Activated CD4-positive, CD25-positive, alpha-beta regulatory T cell treated with anti-CD3 and anti-CD28 coated beads, Interleukin-2, amount 50 U/mL, for 16 hours (primary cell): ENCODE data around the gene MANF.
"Not testable (repeated sequence)": the region's sequence is repeated elsewhere in the genome, so short reads cannot be mapped to it uniquely, and the experiment has no call there.

Experiments
- DNase-seq: peaks from one replicate; pipeline ENCODE4 v3.0.0-alpha.2; 2020; ENCODE audit warnings: low read depth, low spot score

The MANF gene

DNA sequence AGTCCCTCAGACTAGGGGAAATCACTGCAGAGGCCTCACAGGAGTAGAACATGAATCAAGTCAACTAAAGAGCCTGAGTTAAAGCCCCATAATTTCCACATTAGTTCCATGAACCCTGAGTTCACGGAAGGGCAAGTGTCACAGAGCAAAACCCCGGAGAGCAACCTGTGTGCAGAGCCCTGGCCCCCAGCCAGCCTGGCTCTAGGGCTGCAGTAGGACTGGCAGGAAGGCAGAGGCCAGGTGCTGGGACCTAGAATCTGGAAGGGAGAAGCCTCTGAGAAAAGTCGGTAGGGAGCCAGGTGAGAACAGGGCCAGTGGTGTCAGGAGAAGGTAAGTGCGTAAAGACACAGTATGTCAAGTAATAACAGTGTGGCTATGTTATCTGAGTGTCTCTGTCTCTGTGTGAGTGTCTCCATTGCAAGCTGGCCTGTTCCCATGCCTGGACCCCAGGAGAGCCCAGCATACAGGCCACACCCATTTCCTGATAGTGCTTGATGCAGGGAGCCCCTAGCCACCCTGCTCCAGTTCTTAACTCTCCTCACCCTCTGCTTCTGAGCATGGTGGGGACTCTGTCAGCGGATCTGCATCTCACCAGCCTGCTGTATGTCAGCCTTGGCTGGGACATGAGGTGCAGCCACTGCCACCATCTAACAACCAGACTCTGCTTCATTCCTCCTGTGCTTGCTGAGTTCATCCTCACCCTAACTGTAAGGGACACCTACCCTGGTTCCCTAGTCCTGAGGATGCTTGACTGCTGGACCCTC lies 11.3 kb upstream of the MANF start:
- no peak for DNase-seq

DNA sequence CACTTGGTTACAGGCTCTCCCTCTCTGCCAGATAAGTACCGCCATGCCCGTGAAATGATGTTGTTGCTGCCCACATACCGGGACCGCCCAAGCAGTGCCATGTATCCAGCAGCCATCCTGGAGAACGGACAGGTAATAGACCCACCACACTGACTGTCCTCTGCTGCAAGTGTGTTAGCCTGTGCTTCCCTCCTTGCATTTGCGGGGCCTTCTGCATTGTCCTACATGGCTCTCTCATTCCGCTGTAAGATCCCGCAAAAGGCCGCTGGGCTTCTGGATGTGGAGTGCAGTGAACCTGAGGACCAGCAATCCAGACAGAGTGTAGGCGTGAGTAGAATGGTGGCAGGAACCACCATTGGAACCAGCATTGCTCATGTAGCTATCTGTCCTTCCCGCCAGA lies 10.6 kb upstream of the MANF start:
- DNase-seq, result no peak

DNA sequence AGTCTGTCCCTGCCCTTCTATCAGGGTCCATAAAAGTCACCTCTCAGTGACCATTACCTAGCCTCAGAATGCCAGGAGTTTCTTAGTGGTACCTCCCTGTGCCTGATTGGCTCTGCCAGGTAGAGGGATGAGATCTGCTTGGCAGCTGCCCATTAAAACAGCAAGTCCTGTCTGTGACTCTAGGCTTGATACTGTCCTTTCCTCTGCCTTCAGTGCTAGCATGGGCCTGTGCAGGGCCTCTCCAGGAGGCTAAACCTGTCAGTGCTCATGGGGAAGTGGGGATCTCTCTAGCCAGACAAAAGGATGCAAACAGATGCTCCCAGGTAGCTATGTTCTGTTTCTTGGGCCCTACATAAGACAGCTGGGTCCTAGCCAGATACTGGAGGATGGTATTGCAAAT lies 10.0 kb upstream of the MANF start:
- no peak for DNase-seq

DNA sequence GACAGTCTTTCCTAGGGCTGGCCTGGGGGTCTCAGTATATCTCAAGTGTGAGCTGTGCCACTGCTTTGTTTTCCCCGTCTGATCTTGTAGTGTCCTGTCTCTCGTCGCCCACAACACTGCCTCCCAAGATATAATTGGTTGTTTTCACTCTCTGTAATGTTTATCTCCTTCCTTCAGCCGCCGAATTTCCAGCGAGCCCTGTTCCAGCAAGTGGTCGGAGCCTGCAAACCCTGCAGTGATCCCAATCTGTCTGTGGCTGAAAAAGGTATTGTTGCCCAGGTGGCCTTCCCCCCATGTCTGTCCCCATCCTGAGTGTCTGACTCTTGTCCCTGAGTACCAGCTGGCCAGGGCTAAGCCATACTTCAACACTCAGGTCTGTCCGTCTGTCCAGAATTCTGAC lies 9.5 kb upstream of the MANF start:
- DNase-seq, result no peak

DNA sequence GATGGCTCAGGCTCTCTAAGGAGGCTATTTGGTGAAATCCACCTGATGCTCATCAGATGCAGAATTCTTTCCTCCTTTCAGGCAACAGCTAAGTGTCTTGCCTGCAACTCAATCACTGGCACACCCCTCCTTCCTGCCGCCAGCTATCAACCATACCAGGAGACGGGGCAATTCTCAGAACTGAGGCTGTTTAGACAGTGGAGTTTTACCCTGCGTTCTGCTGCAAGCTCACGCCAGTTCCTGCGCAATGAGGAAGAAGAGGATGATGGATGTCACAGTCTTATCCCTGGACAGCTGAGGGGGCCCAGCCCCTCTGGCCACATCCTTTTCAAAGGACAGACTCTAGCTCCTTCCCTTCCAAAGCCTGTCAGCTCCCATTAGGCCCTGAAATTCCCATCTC lies 7.0 kb upstream of the MANF start:
- no peak for DNase-seq

DNA sequence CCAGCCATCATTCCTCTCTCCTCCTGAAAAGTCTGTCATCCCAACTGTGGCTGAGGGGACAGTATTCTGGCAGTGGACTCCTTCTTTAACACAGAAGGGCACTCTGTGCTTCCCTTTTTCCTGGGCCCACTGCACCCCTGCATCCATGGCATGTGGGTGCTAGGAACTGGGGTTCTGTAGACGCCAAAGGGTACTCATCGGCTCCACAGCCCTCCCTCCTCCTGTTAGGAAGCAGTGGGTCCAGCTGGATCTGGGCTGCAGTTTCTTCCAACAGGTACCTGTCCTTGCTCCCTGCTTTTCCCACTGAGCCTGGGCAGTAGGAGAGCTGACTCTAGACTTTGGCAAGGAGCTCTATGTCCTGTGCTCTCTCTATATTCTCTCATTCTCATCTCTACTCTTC lies 6.4 kb upstream of the MANF start:
- DNase-seq, result no peak

DNA sequence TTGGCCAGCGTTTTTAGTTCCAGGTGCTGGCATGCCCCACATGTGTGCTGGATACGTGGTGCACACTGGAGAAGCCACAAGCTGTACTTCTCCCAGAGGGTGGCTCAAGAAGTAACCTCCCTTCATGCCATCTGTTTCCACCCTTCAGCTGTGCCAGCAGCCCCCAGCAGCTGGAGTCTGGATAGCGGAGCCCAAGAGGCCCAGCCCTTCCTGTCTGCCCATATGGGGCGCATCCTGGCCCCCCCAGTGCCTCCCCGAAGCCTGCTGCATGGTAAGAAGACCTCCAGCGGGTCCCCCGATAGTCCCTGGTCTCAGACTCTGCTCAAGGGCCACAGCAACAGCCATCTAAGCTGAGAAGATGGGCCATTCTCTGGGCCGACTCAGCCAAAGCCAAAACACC lies 5.8 kb upstream of the MANF start:
- DNase-seq, result no peak

DNA sequence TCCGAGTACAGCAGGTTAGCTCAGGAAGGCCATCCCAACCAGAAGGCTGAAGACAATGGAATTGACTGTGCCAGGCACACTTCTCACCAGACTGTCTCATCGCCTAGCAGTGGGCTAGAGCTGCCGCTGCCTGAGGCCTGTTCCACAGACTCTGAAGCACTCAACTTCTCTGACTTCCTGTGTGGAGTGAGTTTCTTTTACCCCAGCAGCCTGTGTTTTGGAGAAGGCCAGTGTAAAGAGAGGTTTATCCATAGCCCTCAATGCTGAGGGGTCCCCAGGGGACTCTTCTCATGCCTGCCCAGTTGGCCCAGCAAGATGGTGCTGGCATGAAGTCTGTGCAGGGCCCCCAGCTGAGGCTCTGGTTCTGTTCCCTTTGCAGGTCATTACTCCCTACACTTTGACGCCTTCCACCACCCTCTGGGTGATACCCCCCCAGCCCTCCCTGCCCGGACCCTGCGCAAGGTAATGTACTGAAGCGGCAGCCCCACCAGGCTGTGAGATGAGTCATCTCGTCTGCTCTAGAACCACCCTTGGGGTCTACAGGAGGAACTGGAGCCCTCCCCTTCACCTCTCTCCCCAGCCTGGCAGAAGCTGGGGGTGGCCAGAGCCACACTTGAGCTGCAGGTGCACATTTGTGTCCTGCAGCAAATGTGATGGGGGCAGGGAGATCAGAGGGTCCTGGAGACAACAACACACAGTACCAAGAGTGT lies 5.2 kb upstream of the MANF start:
- DNase-seq, result no peak

DNA sequence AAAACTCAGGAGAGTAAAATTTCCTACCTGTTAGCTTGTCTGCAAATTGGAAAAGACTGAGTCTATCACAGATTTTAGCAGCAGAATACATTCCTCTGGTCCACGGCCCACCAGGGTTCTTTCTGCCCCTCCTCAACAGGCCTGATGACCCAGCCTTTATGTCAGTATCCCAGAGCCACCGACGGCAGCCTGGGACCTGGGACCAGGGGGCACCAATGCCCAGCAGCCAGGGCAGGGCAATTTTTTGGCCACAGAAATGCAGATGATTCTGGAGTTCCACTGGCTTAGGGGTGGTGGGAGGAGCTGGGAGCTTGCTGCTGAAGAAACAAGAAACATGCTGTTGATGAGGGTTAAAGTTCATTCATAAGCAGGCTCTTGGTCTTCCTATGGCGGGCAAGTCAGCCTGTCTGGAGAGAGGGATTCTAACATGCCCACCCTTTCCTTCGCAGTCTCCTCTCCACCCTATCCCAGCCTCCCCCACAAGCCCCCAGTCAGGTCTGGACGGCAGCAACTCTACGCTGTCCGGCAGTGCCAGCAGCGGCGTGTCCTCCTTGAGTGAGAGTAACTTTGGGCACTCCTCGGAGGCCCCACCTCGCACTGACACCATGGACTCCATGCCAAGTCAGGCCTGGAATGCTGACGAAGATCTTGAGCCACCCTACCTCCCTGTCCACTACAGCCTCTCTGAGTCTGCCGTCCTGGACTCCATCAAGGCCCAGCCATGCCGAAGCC lies 4.3 kb upstream of the MANF start:
- DNase-seq, result no peak

DNA sequence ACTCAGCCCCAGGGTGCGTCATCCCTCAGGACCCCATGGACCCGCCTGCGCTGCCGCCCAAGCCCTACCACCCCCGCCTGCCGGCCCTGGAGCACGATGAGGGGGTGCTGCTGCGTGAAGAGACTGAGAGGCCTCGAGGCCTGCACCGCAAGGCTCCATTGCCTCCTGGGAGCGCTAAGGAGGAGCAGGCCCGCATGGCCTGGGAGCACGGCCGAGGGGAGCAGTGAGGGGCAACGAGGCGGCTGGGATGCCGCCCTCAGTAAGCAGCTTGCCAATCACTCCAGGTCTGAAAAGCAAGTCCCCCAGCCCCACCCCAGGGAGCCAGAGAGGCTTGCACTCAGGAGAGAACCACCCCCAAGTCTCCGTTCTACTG lies 3.8 kb upstream of the MANF start:
- no peak for DNase-seq

DNA sequence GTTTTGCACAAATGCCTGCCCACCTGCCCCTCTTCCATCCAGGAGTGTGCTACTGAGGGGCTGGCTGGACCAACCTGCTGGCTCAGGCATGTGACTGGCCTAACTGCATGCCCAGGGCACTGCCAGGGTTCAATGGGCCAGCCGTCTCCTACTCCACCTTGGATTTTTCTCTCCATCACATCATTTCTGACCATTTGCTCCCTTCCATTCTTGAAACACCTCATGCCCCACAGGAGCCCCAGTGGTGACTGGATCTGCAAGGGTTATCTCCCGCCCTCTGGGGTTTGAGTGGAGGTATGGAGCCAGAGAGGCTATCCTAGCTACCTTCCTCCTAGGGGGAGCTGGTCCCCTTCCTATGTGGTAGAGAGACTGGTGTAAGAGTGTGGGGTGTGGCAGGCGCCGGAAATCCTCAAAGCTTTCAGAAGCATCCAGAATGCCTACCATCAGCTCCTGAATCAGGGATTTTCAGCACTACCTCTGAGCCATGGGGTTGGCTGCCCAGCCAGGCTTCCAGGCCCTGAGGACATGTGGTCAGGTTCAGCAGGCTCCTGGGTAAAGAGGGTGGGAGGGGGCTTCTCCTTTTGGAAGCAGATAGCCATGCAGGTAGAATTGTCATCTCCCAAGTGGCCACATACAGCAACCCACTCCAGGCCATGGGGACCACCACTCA lies 2.9 kb upstream of the MANF start:
- DNase-seq, result no peak

DNA sequence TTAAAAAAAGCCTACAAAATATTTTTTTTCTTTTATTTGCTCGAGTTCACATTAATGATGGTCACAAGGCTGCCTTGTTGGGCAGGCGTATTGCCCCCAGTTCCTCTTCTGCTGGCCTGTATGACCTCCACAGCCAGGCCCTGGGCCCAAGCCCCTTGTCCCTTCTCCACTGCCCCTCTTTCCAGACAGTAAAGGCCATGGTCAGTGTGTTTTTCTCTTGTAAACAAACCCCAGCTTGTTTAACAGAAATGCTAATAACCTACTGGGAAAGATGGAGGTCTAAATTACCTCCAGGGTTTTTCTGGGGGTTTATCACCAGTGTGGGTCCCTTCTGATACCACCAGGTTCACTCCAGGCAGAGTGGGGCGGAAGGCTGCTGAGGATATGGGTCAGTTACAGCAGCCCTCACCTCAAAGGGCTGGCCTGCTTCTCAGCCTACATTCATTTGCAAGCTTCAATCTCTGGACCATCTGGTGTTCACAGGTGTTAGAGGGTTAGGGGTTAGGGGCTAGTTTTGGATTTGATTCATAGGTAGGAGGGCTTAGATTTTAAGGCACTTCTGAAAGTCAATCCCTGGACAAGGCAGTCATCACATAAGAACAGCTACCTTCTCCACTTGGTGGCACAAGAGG lies 2.0 kb upstream of the MANF start:
- DNase-seq, result no peak

DNA sequence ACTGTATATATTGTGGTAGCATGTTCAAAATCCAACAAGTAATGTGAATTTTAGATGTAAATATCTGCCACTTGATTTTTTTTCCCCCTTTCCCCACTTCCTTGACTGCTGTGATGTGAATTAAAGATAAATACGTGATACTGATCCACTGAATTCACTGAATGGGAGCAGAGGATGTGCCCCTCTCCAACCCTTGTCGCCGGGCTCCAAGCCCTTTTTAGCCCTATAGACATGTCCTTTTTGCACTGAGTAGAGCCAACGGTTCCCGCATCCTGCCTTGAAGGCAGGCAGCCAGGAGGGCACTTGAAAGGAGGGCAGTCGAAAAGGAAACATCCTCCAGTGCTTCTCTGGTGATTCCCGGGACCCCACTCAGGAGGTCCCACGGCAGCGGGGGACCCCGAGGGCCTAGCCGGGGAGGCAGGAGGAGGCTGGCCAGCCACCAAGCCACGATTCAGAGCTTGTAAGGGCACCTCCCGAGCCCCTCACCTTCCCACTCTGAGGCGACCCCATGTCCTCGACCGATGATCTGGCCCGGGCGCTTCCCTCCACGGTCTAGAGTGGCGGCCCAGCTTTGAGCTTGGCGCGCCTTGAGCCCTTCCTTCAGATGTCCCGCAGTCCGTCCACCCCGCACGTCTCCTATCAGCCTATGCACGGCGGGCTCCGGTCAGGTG lies 901 bp upstream of the MANF start:
- DNase-seq, result no peak

DNA sequence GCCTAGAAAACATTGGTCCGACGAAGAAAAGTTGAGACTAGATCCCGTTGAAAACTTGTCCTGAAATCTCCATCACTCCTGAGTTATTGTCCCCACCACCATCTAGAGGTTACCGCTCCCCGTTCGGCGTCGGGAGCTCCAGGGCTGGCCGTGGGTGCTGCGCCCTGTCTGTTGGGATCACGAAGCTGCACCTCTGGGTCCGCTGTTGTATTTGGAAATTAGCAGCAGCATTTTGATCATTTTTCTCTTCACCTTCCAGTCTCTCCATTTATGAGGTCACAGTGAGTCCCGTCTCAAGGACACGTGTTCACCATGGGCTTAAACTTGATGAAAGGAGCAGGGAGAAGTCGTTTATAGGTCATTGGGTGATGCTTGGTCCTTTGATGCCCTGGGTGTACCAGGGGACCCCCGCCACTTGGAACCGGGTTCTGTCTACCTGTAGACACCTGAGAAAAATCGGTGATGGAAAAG lies 565 bp downstream of the MANF start:
- DNase-seq, result no peak

DNA sequence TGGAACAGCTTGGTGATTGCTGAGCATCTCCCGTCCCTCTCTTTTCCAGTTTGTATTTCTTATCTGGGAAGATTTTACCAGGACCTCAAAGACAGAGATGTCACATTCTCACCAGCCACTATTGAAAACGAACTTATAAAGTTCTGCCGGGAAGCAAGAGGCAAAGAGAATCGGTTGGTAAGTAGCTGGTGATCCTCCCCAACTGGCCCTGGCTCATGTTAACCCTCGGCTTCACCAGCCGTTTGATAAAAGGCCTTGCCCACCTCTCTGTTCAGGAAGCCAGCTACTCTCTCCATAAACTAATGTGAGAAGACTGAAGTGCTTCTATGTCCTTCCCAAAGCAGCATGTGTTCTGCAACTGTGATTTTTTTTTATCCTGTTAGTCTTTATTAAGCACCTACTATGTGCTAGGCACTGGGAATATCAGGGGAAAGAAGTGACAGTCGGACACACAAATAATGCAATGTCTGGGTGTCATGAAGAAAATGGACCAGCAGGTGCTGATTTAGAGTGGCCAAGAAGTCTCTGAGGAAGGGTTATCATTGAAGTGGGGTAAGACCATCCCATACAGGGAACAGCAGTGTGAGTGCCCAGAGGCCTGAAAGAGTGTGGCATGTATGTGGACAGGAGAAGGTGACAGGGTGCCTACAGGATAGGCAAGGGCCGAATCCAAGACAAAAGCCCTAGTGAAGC lies 1.2 kb downstream of the MANF start:
- DNase-seq, result no peak

DNA sequence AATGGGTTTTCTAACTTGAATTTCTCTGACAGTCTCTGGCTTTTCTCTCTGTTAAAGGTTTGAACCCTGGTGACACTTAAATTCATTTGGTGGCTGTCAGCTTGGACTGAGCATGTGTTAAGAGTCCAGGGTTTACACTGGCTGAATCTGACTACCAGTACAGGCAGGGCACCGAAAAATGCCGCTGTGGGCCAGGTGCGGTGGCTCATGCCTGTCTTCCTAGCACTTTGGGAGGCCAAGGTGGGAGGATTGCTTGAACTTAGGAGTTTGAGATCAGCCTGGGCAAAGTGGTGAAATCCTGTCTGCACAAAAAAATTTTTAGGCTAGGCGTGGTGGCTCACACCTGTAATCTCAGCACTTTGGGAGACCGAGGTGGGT lies 1.8 kb downstream of the MANF start:
- no peak for DNase-seq

DNA sequence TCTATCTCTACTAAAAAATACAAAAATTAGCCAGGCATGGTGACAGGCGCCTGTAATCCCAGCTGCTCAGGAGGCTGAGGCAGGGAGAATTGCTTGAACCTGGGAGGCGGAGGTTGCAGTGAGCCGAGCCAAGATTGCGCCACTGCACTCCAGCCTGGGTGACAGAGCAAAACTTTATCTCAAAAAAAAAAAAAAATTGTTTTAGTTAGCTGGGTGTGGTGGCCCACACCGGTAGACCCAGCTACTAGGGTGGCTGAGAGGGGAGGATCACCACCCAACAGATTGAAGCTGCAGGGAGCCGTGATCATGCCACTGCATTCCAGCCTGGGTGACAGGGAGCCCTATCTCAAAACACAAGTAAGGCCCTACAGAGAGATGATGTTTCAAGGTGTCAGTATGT lies 2.2 kb downstream of the MANF start:
- not testable (repeated sequence) for DNase-seq

DNA sequence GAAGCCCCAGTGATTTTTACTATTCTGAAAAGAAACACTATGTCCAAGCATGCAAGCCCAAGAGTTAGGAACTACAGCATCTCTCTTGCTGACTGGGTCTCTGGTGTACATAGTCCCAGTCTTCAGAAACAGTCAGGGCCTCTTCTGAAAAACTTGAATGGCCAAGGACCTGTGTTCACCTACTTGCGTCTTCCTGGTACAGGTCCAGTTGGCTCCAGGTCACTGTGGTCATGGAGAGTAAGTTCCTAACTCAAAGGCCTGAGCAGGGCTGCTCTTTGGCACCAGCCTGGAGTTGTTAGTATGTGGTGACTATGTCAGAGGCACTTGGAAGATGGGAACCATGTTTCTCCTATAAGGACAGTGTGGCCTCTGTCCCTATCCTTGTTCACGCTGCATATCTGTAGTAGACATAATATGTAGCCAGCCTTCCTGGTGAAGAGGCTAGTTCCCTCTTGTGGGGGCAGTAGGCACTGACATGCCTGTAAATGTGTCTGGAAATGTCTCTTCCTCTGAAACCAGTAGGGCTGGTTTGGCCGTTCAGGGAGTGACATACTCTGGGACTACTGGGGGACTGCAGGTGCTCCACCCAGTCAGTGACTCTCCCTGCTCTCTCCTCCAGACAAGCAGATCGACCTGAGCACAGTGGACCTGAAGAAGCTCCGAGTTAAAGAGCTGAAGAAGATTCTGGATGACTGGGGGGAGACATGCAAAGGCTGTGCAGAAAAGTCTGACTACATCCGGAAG lies 3.4 kb downstream of the MANF start:
- DNase-seq, result no peak

DNA sequence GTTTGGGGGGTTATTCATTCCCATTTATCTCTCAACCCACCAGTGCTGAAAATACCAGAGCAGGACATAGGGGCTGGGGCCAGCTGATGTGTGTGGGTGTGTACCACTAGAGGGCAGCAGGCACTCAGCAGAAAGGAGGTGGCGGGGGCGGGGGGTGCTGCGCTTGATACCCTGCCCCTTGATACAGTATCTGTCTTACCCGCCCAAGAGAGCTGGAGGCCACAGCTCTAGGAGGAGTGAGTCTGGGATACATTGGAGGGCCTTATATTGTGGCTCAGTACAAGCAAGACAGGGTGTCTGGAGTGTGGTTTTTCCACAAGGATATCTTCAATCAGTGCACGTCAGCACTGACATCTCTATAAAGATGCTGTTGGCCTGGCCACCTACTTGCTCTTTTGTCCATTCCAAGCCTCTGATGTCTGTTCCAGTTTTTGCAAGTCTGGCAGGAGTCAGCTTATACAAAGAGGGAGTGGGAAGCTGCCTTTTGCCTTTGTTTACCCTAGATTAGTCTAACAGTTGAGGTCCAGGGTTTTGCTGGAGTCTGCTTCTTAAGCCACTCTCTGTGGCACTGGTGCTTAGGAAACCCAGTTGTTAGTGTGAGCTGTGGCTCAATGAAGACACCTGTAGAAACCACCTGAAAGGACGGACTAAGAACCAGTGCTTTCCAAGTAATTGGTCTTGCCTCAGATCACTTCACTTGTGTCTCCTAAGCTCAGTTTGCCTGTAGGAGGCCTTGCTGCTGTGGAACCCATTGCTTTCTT lies 4.5 kb downstream of the MANF start:
- DNase-seq, result no peak
